Coronary artery (tissue), 2 donors: ENCODE results near the gene HDHD3.
A peak's percentile ranks its signal among the peaks of the same experiment; 100 is the strongest.

Experiments
- DNase-seq: peaks from one replicate; pipeline ENCODE4 v3.0.0-alpha.2; 2017; ENCODE audit warnings: low spot score
- H3K27ac ChIP-seq, 2 donors: fragments of 200-600 bp; sonication (generic); one replicate each; pipeline ENCODE4 v1.5.1; 2016 to 2019
- H3K4me3 ChIP-seq: fragments of 200-600 bp; sonication (generic); 2 replicates; pipeline ENCODE4 v1.5.1; 2016; ENCODE audit warnings: mild to moderate bottlenecking, moderate library complexity
- TF ChIP-seq, protein P1 (sequence below): fragments of 200-600 bp; sonication (generic); IDR thresholded peaks from one replicate; pipeline ENCODE4 v1.5.1; 2019; ENCODE audit warnings: antibody characterized with exemption

Gene HDHD3

DNA sequence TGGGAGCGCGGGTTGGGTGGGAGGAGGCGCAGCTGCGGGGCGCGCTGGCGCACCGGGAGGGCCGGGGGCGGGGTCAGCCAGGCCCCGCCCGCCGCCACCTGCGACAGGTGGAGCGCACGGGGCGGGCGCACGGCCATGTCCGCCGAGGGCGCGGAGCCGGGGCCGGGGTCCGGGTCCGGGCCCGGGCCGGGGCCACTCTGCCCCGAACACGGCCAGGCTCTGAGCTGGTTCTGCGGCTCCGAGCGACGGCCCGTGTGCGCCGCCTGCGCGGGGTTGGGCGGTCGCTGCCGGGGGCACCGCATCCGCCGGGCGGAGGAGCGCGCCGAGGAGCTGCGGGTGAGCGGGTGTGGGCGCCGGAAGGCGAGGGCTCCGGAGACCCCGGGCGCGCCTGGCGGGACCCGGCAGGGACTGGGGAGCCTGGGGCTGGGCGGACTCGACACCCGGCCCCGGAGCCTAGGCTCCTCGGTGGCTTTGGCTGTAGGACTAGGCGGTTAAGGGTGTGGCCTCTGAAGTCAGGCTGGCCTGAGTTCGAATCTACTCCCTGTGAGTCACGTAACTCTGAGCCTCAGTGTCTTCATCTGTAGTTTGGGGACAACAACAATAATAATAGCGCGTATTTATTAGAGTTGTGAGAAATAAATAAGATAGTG lies 27.2 kb downstream of the HDHD3 start, which contains the start of gene BSPRY:
Gene BSPRY (plus strand): TSS at position 97 of the 650 bp plus-strand sequence. CDS start 39 bp downstream, at position 136.
- TF ChIP-seq, protein P1, sequence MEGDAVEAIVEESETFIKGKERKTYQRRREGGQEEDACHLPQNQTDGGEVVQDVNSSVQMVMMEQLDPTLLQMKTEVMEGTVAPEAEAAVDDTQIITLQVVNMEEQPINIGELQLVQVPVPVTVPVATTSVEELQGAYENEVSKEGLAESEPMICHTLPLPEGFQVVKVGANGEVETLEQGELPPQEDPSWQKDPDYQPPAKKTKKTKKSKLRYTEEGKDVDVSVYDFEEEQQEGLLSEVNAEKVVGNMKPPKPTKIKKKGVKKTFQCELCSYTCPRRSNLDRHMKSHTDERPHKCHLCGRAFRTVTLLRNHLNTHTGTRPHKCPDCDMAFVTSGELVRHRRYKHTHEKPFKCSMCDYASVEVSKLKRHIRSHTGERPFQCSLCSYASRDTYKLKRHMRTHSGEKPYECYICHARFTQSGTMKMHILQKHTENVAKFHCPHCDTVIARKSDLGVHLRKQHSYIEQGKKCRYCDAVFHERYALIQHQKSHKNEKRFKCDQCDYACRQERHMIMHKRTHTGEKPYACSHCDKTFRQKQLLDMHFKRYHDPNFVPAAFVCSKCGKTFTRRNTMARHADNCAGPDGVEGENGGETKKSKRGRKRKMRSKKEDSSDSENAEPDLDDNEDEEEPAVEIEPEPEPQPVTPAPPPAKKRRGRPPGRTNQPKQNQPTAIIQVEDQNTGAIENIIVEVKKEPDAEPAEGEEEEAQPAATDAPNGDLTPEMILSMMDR, result no peak
- no peak within 1 kb of the TSS for H3K27ac ChIP-seq
- H3K4me3 ChIP-seq, result peak within 1 kb of the TSS; percentile 75
- no peak for DNase-seq

DNA sequence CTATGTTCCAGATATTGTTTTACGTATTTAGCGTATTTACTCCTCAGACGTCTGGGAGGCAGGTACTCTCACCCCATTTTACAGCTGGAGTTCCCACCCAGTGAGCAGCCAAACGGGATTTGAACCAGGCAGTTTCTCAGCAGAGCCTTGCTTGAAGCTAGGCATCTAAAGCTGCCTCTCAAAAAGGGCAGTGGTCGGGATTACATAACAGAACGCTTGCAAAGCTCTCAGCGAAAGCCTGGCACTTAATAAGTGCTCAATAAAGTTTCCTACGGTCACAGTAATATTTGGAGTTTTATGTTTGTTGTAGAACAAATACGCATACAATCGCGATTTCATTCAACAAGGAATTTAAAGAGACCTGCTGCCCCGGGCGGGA lies 27.7 kb downstream of the HDHD3 start:
- Histone ChIP-seq H3K4me3 (peak overlapping the region; percentile 75), H3K27ac (no peak overlapping the region)
- DNase-seq, result no peak
- TF ChIP-seq, protein P1, result no peak

DNA sequence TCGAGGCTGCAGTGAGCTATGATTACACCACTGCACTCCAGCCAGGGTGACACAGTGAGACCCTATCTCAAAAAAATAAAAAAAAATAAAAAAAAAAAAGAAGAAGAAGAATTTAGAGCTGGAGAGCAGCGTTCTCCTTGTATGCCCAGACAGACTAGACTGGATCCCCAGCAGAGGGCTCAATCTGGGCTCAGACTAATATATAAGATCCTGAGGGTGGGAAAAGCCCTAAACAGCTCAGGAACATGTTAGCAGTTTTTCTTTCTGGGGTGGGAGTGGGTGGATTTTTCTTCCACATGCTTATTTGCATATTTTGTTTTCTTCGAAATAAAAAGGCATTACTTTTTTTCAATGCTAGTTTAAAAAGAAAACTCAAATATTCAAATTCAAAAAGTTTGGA lies 28.3 kb downstream of the HDHD3 start:
- H3K4me3 ChIP-seq, result no peak overlapping the region
- DNase-seq, result no peak
- H3K27ac ChIP-seq, result no peak overlapping the region
- TF ChIP-seq, protein P1, result no peak

GRCh38 chr9:113345671-113346070 lies 31.1 kb downstream of the HDHD3 start:
- no peak overlapping the region for H3K4me3 ChIP-seq
- H3K27ac ChIP-seq, result no peak overlapping the region
- no peak for DNase-seq
- TF ChIP-seq, protein P1, result no peak

GRCh38 chr9:113345190-113345589 lies 31.6 kb downstream of the HDHD3 start:
- TF ChIP-seq, protein P1, result no peak
- DNase-seq, result no peak

DNA sequence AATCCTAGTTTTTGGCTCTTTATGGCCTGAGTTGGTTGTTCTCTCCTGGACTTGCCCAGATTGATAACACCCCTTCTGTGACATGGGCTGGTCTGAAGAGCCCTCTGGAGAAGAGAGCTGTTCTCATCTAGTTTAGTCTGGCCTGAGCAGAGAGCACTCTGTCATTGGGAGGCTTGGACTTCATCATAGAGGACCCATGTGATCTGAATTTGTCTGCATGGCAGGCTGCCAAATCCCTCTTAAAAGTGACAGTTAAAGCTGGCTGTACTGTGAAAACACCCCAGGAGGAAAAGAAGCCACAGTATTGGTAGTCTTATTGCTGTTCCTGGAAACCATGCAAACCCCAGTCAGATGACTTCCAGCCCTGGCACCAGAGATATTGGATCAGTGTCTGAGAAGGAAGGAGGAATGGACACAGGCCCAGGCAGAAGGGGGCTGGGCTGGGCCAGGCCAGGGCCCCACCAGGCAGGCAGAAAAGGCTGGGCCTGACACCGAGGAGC lies 33.0 kb downstream of the HDHD3 start:
- DNase-seq, result peak; percentile 81
- peak overlapping the region; percentile 53 to 75 for H3K27ac ChIP-seq
- TF ChIP-seq, protein P1, result no peak
- H3K4me3 ChIP-seq, result no peak overlapping the region

More at GRCh38 chr9:113345190-113345589, 31.6 kb downstream of the HDHD3 start:
- no peak overlapping the region for H3K4me3 ChIP-seq
- no peak overlapping the region for H3K27ac ChIP-seq

DNA sequence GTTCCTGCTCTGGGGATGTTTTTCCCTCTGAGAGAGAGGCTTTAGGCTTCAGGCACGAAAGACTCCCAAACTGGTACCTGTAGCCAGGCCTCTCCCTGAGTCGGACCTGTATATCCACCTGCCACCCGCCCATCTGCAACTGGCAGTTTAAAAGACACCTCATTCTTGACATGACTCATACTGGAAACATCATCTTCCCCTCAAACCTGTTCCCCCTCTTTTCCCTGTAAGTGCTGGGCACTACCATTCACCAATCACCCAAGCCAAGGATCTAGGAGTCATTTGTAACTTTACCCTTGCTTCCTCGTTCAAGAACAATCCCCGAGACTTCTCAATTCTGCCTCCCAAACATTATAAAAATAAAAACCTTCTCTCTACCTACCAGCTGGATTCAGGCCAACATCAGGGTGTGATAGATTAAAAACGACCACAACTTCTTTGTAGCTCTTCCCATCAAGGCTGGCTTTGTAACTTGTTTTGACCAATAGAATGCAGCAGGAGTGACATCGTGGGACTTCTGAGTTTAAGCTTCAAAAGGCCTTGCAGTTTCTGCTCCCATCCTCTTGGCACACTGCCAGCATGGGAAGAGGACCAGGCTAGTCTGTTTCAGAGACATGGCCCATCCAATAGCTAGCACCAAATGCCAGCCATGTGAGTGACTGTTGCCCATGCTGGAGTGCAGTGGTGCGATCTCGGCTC lies 34.9 kb downstream of the HDHD3 start:
- DNase-seq, result no peak
- TF ChIP-seq, protein P1, result no peak

More for the DNA sequence above, 34.9 kb downstream of the HDHD3 start:
- Histone ChIP-seq H3K4me3 (no peak overlapping the region), H3K27ac (no peak overlapping the region)
